T47D (cell line): Measurements from ENCODE around the gene SET.
"Not testable (repeated sequence)": the region's sequence is repeated elsewhere in the genome, so short reads cannot be mapped to it uniquely, and the experiment has no call there.

Experiments
- DNase-seq, 2 experiments: peaks; one replicate each; pipeline versions ENCODE4 v3.0.0 to v3.0.0-alpha.2; 2011 to 2012; ENCODE audit warnings: low read depth in 1 of 2, low spot score in 1 of 2
- JUND ChIP-seq: IDR thresholded peaks from 2 replicates; pipeline ENCODE4 v1.6.1; 2012; ENCODE audit warnings: low read depth
- in situ Hi-C: cut with HindIII; loops from 2 replicates; pipeline ENCODE4 v1.10.0; 2016; ENCODE audit warnings: low sequenced_read_pairs, low pct_unique_long_range_greater_than_20kb

The SET gene

GRCh38 chr9:128669786-128670185 is 19.2 kb upstream of the SET start:
- in situ Hi-C loops: no loop called here
- DNase-seq: no peak
- TF ChIP-seq JUND: no peak

GRCh38 chr9:128675382-128675781 is 13.6 kb upstream of the SET start:
- no peak for TF ChIP-seq JUND
- in situ Hi-C loops: no loop called here
- no peak for DNase-seq

- DNase-seq: no peak
- TF ChIP-seq JUND: no peak
- in situ Hi-C loops: no loop called here
Measured at GRCh38 chr9:128677794-128678193, 11.2 kb upstream of the SET start.

- in situ Hi-C loops: no loop called here
- DNase-seq: peak in 1 of 2 experiments; percentile 67
- TF ChIP-seq JUND: no peak
Measured at GRCh38 chr9:128683340-128684064, 5.5 kb upstream of the SET start.

- in situ Hi-C loops: no loop called here
- TF ChIP-seq JUND: no peak
- no peak for DNase-seq
Measured at GRCh38 chr9:128684065-128684324, 5.0 kb upstream of the SET start.

- peak; percentile 95 to 97 for DNase-seq
- in situ Hi-C loops: no loop called here
- no peak for TF ChIP-seq JUND
Measured at GRCh38 chr9:128684325-128685199, 4.5 kb upstream of the SET start.

- no peak for DNase-seq
- in situ Hi-C loops: no loop called here
- TF ChIP-seq JUND: no peak
Measured at GRCh38 chr9:128685636-128686489, 3.2 kb upstream of the SET start.

- TF ChIP-seq JUND: no peak
- DNase-seq: no peak
- in situ Hi-C loops: no loop called here
Measured at GRCh38 chr9:128687453-128687852, 1.6 kb upstream of the SET start.

GRCh38 chr9:128689293-128689774 is 312 bp downstream of the SET start:
- TF ChIP-seq JUND: no peak
- in situ Hi-C loops: no loop called here
- peak in 1 of 2 experiments; percentile 63 for DNase-seq

- DNase-seq: peak; percentile 75
- in situ Hi-C loops: no loop called here
- no peak for TF ChIP-seq JUND
Measured at GRCh38 chr9:128689820-128690683, 1.0 kb downstream of the SET start.

- in situ Hi-C loops: no loop called here
- no peak for TF ChIP-seq JUND
- no peak for DNase-seq
Measured at GRCh38 chr9:128690684-128691034, 1.6 kb downstream of the SET start.

GRCh38 chr9:128693738-128694137 is 4.7 kb downstream of the SET start:
- DNase-seq, in situ Hi-C loops: not testable (repeated sequence)
